Measurements from ENCODE around the gene NEURL1B.

DNA sequence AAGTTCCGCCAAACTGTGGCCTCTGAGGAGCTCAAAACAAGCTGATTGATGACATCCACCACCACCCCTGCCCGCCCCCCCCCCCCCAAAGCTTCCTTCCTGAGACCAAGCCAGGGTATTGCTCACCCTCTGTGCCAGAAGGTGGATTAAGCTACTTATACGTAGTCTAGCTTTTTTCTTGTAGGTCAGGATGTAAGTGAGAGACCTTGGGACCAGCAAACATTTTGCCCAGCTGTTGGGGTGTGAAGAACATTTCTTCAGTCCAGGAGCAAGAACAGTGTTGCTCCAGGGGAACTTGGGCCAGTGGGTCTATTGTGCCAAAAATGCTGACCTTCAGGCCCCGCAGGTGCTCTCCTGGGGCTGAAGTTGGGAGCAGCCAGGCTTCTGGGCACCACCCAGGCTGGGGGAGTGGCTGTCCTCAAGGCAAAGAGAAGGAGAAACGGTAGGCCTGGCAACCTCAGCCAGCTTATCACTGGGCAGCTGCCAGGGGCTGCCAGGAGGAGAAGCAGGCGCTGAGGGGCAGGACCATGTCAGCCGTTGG, 18.0 kb downstream of the NEURL1B start:
- TF ChIP-seq POLR2A (IDR thresholded peaks at IDR 0.05) = no peak
- TF ChIP-seq, protein P1, sequence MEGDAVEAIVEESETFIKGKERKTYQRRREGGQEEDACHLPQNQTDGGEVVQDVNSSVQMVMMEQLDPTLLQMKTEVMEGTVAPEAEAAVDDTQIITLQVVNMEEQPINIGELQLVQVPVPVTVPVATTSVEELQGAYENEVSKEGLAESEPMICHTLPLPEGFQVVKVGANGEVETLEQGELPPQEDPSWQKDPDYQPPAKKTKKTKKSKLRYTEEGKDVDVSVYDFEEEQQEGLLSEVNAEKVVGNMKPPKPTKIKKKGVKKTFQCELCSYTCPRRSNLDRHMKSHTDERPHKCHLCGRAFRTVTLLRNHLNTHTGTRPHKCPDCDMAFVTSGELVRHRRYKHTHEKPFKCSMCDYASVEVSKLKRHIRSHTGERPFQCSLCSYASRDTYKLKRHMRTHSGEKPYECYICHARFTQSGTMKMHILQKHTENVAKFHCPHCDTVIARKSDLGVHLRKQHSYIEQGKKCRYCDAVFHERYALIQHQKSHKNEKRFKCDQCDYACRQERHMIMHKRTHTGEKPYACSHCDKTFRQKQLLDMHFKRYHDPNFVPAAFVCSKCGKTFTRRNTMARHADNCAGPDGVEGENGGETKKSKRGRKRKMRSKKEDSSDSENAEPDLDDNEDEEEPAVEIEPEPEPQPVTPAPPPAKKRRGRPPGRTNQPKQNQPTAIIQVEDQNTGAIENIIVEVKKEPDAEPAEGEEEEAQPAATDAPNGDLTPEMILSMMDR (IDR thresholded peaks at IDR 0.05) = no peak

Data from right lobe of liver (tissue), 4 donors.